Measurements from ENCODE around the gene TANC1.

Gene TANC1

GRCh38 chr2:159125858-159126257, 157.4 kb downstream of the TANC1 start:
- no peak overlapping the region for H3K4me3 ChIP-seq (ENCODE audit: low read length)
- no peak for DNase-seq (ENCODE audit: low read depth)
- TF ChIP-seq CTCF (conservative IDR thresholded peaks at IDR 0.05; ENCODE audit: low read depth, low read length), result no peak

DNA sequence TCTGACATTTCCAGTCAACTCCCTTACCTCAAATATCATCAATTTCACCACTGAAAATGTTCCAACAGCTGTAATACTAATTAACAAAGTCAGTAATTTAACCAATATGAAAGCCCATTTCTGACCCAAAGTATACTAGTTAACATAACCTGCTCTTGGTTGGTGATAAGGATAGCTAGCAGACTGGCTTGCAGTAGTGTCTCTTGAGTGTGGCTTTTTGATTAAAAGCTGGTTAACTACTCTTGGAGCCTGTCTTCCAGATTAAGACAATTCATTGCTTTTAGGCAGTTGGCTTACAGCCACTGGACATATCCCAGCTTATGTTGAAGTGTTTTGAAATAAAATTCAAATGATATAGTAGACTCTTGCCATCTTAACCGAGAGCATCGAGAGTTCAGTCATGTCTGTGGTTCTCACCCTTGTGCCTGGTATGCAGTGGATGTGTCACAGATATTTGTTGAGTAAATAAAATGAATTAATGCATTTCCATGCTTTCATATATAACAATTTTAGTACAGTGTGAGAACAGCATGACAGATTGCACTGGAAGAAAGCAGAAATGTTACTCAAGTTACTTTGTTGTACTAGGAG, 158.1 kb downstream of the TANC1 start:
- DNase-seq (ENCODE audit: low read depth), result no peak
- TF ChIP-seq CTCF (conservative IDR thresholded peaks at IDR 0.05; ENCODE audit: low read depth, low read length), result no peak
- no peak overlapping the region for H3K4me3 ChIP-seq (ENCODE audit: low read length)

DNA sequence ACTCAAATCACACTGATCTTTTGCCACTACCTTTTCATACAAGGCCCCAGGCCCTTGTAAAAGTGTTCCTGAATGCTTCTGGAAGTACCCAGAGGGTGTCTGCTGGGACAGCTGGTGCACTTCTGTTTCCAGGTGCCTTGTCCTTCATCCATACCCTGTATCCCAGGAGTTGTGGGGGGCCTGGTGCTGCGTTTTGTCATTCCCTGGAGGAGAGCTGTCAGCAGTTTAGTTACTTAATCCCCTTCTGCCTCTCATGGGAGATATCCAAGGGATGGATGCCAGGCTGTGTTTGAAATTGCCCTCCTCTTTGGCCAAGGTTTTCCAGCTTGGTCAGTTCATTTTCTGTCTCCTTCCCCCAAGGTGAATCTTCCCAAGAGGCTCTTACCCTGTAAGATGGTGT, 159.8 kb downstream of the TANC1 start:
- H3K4me3 ChIP-seq (ENCODE audit: low read length), result no peak overlapping the region
- no peak for TF ChIP-seq CTCF (conservative IDR thresholded peaks at IDR 0.05; ENCODE audit: low read depth, low read length)
- DNase-seq (ENCODE audit: low read depth), result no peak

DNA sequence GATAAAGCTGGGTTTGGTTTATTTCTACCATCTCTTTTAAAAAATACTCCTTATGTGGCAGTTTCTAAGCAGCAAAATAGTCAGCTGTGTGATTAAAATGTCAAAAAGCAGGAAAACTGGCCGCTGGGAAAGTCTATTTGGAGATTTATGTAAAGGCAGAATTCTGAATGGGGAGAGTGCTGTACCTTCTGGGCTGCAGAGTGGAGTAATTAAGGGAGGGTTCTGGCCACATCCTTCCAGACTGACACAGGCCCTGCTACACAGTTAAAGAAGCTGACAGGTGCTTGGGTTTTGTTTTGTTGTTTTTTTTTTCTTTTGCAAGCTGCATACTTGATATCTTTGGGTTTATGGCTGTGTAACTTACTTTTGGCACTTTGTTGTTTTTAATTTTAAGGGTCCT, 160.8 kb downstream of the TANC1 start:
- H3K4me3 ChIP-seq (ENCODE audit: low read length), result no peak overlapping the region
- DNase-seq (ENCODE audit: low read depth), result no peak
- no peak for TF ChIP-seq CTCF (conservative IDR thresholded peaks at IDR 0.05; ENCODE audit: low read depth, low read length)

- H3K4me3 ChIP-seq (ENCODE audit: low read length), result no peak overlapping the region
- TF ChIP-seq CTCF (conservative IDR thresholded peaks at IDR 0.05; ENCODE audit: low read depth, low read length), result no peak
- no peak for DNase-seq (ENCODE audit: low read depth)
Observed at GRCh38 chr2:159129824-159130223, 161.4 kb downstream of the TANC1 start.

- DNase-seq (ENCODE audit: low read depth), result no peak
- H3K4me3 ChIP-seq (ENCODE audit: low read length), result no peak overlapping the region
- TF ChIP-seq CTCF (conservative IDR thresholded peaks at IDR 0.05; ENCODE audit: low read depth, low read length), result no peak
Observed at GRCh38 chr2:159130302-159130701, 161.9 kb downstream of the TANC1 start.

DNA sequence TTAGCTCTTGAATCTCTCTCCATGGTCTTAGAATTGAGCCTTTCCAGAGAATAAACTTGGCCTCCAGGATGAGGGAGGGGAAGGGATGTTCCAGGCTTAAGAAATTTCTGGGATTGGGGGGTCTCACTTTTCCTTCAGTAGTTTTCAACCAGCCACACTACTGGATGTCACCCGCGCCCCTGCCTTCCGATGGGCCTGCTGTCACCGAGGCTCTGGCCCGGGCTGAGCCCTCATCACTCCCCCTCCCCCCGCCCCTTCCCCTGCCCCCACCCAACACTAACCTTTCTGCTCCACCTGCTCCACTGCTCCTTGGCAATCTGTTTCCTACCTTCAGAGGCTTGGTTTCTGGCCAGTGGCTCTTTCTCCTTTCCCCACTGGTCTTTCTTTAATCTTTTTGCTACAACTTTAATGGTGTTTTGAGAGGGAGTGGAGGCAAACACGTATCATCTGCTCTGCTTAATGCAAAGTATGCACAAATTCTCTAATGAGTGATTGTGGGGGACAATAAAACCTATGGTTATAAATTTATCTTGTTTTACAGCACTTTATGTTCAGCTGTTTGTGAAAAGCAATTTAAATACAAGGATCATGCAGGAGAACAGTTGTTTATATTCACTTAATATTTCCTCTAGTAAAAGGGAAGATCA, 162.9 kb downstream of the TANC1 start:
- TF ChIP-seq CTCF (conservative IDR thresholded peaks at IDR 0.05; ENCODE audit: low read depth, low read length), result no peak
- DNase-seq (ENCODE audit: low read depth), result no peak

More for the DNA sequence above, 162.9 kb downstream of the TANC1 start:
- H3K4me3 ChIP-seq (ENCODE audit: low read length), result no peak overlapping the region

Data from retinal pigment epithelial cell (primary cell).